Thymus (tissue), 11 donors: ENCODE data around the gene SLC35A4. TPM values are rescaled to one million over a fixed set of nuclear protein-coding genes. Genes with fewer than 3 reads are reported as not detected.

Experiments used
- DNase-seq, 9 donors: peaks; one replicate each; pipeline ENCODE4 v3.0.0-alpha.2; 2013; ENCODE audit warnings: low spot score in 9 of 9, low read depth in 6 of 9, missing footprints in 1 of 9
- H3K27ac ChIP-seq, 2 donors: one replicate each; pipeline ENCODE4 v1.5.1; 2013; ENCODE audit warnings: control low read depth in 1 of 2, low read depth in 1 of 2, low read length in 1 of 2, mild to moderate bottlenecking in 1 of 2, moderate library complexity in 1 of 2
- H3K27me3 ChIP-seq, 2 donors: one replicate each; pipeline ENCODE4 v1.5.1; 2013; ENCODE audit warnings: low read length in 1 of 2; ENCODE audit not compliant: control insufficient read depth in 2 of 2, insufficient read depth in 1 of 2
- H3K36me3 ChIP-seq, 2 donors: one replicate each; pipeline ENCODE4 v1.5.1; 2013; ENCODE audit warnings: low read length in 1 of 2, mild to moderate bottlenecking in 1 of 2, moderate library complexity in 1 of 2; ENCODE audit not compliant: control insufficient read depth in 2 of 2, insufficient read depth in 2 of 2
- H3K4me1 ChIP-seq, 2 donors: one replicate each; pipeline ENCODE4 v1.5.1; 2013; ENCODE audit warnings: low read length in 2 of 2; ENCODE audit not compliant: control insufficient read depth in 2 of 2, insufficient read depth in 2 of 2
- H3K4me3 ChIP-seq, 2 donors: one replicate each; pipeline ENCODE4 v1.5.1; 2013; ENCODE audit warnings: low read length in 2 of 2, control low read depth in 1 of 2, mild to moderate bottlenecking in 1 of 2
- H3K9me3 ChIP-seq, 2 donors: one replicate each; pipeline ENCODE4 v1.5.1; 2013; ENCODE audit warnings: low read length in 1 of 2, mild to moderate bottlenecking in 1 of 2; ENCODE audit not compliant: control insufficient read depth in 2 of 2, insufficient read depth in 1 of 2
- WGBS: extraction: QIAGEN DNeasy Blood & Tissue Kit; methylation state at CpG from one replicate; pipeline ENCODE4 v1.1.7; 2013; 5-methylcytosine and 5-hydroxymethylcytosine counted together
- polyA plus RNA-seq: library from polyadenylated mRNA; stranded (reverse); fragments of 200-250 nt; gene quantifications from one replicate; pipeline ENCODE4 v1.2.3, GENCODE V29; 2013
- total RNA-seq: library from RNA; stranded (reverse); fragments of 120-200 nt; gene quantifications from one replicate; pipeline ENCODE4 v1.2.4, GENCODE V29; 2013
- donor health status: healthy.

Gene SLC35A4
- total and polyA plus RNA-seq, 2 donors, result 10.1 to 28.0 TPM

DNA sequence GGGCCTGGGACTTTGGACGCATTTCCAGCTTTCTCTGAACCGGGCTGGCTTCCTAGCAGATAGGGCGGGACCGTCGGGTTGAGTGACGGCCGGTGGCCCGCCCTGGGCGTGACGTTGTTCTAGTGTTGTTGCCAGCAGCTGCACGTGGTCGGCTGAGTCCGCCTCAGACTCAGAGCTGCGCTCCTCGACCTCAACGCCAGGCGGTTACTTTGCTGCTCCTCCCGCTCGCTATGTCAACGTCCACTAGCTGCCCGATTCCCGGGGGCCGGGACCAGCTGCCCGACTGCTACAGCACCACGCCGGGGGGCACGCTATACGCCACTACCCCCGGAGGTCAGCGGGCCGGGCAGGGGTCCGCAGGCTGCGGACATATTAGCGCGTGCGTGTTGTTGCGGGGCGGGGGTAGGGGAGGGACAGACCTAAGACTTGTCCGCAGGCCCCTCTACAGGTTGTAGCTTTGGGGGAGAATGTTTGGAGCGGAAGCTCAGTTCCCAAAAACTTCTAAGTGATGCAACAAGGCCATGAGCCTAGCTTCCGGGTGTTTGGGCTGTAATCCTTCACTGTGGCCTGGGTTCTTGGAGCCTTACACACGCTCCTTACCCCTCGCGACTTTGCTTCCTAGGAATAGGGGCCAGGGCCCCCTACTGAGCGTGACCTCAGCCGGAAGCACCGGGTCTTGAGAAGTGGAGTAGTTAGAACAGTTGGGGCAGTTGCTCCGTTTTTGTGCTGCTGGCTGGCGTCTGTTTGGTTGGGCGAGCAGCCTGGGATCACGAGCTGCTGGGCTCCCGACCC lies 16.9 kb upstream of the SLC35A4 start, which contains the start of gene EIF4EBP3:
TSS of gene EIF4EBP3 (plus strand) at position 155 of the 792 bp plus-strand sequence. CDS start at position 231, 76 bp downstream.
- Histone ChIP-seq H3K27ac (peak within 1 kb of the TSS; percentile 86 to 92), H3K4me1 (peaks cover 9 to 30% of the 10 kb centered on the region in 2 donors), H3K27me3 (no peaks in the 10 kb centered on the region), H3K4me3 (peak within 1 kb of the TSS; percentile 54 to 64), H3K36me3 (peaks cover 27 to 54% of the 10 kb centered on the region in 2 donors), H3K9me3 (no peaks in the 10 kb centered on the region)
- WGBS, result 1% methylated on average over 52 of the region's 52 CpGs
- peak; percentile 59 to 87 (median 71) for DNase-seq

DNA sequence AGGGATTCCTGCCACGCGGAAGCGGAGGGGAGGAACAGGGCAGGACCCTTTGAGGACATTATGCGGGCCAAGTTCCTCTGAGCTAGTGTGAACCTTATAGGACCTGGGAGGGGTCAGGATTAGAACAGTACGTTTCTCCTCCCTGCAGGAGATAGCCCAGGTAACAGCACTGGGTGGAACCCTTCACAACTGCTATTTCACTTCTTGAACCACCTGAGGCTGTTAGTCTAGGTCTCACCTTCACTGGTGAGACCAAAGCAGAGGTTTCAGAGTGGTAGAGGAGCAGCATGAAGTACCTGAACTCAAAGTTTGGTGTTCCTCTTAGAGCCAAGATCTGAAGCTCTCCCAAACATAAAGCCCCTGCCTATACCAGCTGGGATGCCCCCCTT lies 16.3 kb upstream of the SLC35A4 start:
- peak overlapping the region; percentile 54 to 64 for H3K4me3 ChIP-seq
- peaks cover 27 to 54% of the 10 kb centered on the region in 2 donors for H3K36me3 ChIP-seq
- WGBS, result 13% methylated on average over 5 of the region's 5 CpGs
- no peaks in the 10 kb centered on the region for H3K9me3 ChIP-seq
- no peak for DNase-seq
- no peaks in the 10 kb centered on the region for H3K27me3 ChIP-seq
- H3K4me1 ChIP-seq, result peaks cover 9 to 30% of the 10 kb centered on the region in 2 donors
- H3K27ac ChIP-seq, result peak overlapping the region; percentile 86 to 92

DNA sequence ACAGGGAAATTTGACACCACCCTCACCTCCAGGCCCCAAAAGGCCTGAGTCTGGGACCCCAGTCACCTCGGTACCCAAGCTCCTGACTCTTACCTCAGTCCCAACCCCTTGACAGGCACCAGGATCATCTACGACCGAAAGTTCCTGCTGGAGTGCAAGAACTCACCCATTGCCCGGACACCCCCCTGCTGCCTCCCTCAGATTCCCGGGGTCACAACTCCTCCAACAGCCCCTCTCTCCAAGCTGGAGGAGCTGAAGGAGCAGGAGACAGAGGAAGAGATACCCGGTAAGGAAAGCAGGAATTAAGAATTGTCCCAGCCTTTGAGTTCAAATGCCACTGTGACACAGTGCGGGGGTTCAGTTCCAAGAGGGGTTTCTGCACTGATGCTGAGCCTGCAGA lies 15.8 kb upstream of the SLC35A4 start:
- 99% methylated on average over 7 of the region's 7 CpGs for WGBS
- peaks cover 27 to 54% of the 10 kb centered on the region in 2 donors for H3K36me3 ChIP-seq

DNA sequence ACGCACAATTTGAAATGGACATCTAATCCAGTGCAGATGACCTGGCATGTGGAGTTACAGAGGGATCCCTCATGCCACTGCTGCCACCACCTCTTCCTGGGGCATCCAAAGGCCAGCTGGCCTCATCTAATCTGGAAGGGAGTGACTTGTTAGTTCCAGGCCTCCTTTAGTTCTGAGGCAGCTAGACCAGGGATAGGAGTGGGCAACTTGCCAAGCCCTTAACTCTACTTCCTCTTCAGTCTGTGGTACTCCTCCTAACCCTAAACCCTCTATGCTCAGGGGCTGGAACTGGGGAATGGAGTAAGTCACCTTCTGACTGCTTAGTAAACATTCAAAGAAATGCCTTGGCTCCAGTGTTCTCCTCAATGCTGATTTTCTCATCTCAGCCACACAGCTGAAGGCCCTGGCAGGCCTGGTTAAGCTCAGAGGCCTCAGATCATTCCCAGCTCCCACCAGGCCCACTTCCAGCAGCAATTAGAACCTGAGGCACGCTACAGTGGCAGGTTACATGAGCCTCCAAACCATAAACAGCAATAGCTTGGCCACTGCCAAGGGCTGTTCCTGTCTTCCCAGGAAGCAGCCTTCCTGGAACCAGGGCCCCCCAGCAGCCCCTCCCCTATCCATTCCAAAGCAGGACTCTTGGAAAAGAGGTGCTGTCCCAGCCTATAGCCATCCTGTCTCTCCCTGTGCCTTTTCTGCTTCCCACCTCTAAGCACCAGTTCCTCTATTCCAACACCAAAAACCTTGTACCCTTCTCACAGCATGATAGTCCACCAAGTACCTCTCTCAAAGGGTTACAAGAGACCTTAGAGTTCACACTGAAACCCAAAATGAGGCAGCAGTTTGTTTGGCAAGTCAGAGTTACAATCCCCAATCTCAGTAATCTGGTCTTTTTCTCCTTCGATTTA lies 15.1 kb upstream of the SLC35A4 start:
- Histone ChIP-seq H3K4me1 (peaks cover 12 to 36% of the 10 kb centered on the region in 2 donors), H3K36me3 (peaks cover 27 to 47% of the 10 kb centered on the region in 2 donors), H3K27ac (no peak overlapping the region), H3K9me3 (no peaks in the 10 kb centered on the region), H3K4me3 (no peak overlapping the region), H3K27me3 (no peaks in the 10 kb centered on the region)
- DNase-seq, result no peak
- WGBS, result 94% methylated on average over 3 of the region's 3 CpGs

More for the DNA sequence above, 15.8 kb upstream of the SLC35A4 start:
- H3K4me3 ChIP-seq, result no peak overlapping the region
- H3K9me3 ChIP-seq, result no peaks in the 10 kb centered on the region
- no peak for DNase-seq
- H3K27me3 ChIP-seq, result no peaks in the 10 kb centered on the region
- peaks cover 9 to 30% of the 10 kb centered on the region in 2 donors for H3K4me1 ChIP-seq
- H3K27ac ChIP-seq, result peak overlapping the region; percentile 86 to 92

DNA sequence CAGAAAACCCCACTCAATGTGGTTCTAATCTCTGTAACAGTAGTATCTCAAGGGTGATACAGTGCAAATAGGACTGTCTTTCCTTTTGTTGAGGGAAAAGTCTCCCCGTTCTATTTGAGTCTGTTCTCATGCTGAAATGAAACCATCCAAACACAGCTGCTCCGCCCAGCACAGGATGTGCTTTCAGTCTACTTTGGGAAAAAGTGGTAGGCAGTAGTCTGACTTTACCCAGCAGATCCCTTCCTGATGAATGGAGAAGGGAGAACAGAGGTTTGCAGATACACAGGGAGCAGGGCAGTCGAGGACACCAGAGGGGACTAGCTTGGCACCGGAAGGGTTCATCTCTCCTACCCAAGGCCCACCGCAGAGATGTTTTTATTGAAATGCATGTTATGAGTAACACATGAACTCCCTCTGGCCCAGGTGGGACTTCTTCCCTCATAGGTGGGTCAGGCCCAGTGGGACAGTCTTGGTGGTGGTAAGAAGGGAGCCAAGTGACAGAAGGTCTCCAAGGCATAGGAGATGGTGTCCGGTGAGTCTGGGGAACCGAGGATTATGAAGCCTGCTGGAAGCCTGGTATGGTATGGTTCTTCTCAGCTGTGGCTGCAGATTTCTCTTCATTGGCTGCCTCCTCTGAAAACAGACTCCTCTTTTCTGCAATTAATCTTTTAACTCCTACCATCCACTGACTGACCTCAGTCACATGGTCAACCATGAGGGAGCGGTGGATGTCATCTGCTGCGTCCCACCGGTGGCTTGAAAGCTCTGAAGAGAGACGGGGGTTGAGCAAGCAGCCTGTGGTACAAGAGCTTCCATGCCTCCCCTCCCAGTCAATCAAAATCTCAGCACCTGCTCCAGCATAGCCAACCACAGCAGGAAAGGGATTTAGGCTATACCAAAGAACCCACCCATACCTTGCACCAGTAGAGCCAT lies 14.2 kb upstream of the SLC35A4 start:
- no peak overlapping the region for H3K27ac ChIP-seq
- no peak overlapping the region for H3K4me3 ChIP-seq
- DNase-seq, result no peak
- peaks cover 27 to 41% of the 10 kb centered on the region in 2 donors for H3K36me3 ChIP-seq
- no peaks in the 10 kb centered on the region for H3K9me3 ChIP-seq
- WGBS, result 96% methylated on average over 11 of the region's 11 CpGs
- peaks cover 15 to 38% of the 10 kb centered on the region in 2 donors for H3K4me1 ChIP-seq
- no peaks in the 10 kb centered on the region for H3K27me3 ChIP-seq

DNA sequence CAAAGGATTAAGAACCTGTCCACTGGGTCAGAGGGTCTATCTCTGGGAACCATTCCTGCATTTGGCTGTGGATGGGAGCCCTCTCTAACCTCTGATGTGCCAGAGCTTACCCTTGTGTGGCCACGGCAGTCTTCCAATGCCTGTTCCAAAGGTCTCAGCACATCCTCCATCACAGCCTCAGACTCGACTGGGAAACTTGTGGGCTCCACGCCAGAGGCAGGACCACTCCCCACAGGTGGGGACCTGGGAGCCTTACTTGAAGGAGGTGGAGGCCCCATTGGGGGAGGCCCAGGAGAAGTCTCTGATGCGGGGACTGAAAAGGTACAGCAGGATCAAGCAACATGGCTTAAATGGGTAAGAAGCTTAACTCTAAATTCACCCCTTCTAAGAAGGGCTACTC lies 12.8 kb upstream of the SLC35A4 start:
- Histone ChIP-seq H3K9me3 (no peaks in the 10 kb centered on the region), H3K4me3 (no peak overlapping the region), H3K27ac (no peak overlapping the region), H3K36me3 (peaks cover 27 to 41% of the 10 kb centered on the region in 2 donors), H3K27me3 (no peaks in the 10 kb centered on the region), H3K4me1 (peaks cover 26 to 44% of the 10 kb centered on the region in 2 donors)
- WGBS, result 99% methylated on average over 4 of the region's 4 CpGs
- no peak for DNase-seq

DNA sequence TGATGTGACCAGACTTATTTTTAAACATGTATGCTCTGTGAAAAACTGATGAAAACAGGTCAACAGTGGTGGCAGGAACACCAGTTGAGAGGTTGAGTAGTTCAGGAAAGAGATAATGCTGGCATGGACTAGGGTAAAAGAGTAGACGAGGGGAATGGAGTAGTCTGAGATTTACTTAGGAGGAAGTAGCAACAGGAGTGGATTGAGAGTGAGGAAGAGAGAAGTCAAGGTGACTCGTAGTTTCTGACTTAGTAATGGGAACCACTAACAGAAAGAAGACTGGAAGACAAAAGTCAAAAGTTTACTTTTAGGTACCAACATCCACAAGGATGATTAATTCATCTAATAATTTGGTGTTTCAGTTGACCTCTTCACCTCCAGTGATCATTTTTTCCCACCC lies 11.0 kb upstream of the SLC35A4 start:
- H3K36me3 ChIP-seq, result peaks cover 27 to 41% of the 10 kb centered on the region in 2 donors
- no peak overlapping the region for H3K27ac ChIP-seq
- H3K4me1 ChIP-seq, result peaks cover 20 to 30% of the 10 kb centered on the region in 2 donors
- DNase-seq, result no peak
- H3K27me3 ChIP-seq, result no peaks in the 10 kb centered on the region
- 93% methylated on average over 2 of the region's 2 CpGs for WGBS
- H3K9me3 ChIP-seq, result no peaks in the 10 kb centered on the region
- no peak overlapping the region for H3K4me3 ChIP-seq

DNA sequence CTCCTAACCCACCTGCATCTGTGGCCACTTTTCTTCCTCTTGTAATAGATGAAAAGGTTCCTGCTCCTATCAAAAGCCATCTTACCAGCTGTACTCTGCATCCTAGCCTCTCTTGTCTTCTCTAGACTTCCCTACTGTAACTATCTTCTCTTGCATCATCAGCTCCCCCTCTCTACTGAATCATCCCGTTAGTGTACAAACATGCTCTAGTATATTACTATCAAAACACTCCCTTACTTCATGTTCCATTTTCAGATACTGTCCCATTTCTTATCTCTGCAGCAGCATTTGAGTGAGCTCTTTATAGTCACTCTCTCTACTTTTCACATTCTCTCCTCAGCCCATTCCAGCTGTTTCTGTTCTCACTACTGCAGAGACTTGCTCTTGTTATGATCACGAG lies 10.2 kb upstream of the SLC35A4 start:
- Histone ChIP-seq H3K36me3 (peaks cover 22 to 34% of the 10 kb centered on the region in 2 donors), H3K27ac (no peak overlapping the region), H3K27me3 (no peaks in the 10 kb centered on the region), H3K4me3 (no peak overlapping the region), H3K9me3 (no peaks in the 10 kb centered on the region), H3K4me1 (peaks cover 20 to 22% of the 10 kb centered on the region in 2 donors)
- no peak for DNase-seq
- 71% methylated on average over 2 of the region's 2 CpGs for WGBS
